Glutamatergic neuron (in vitro differentiated cells): ENCODE measurements around the gene NXNL1. TPM values are rescaled to one million over a fixed set of nuclear protein-coding genes. Genes with fewer than 3 reads are reported as not detected.

Experiments
- DNase-seq: peaks from one replicate; pipeline ENCODE4 v3.0.0; 2022
- H3K27ac Mint-ChIP-seq: one replicate; pipeline ENCODE4 v1.8.0; 2020; ENCODE audit warnings: mild to moderate bottlenecking, mixed read lengths, inconsistent platforms; ENCODE audit not compliant: unreplicated experiment
- H3K27me3 Mint-ChIP-seq: one replicate; pipeline ENCODE4 v1.8.0; 2020; ENCODE audit warnings: mild to moderate bottlenecking, moderate library complexity, mixed read lengths, inconsistent platforms; ENCODE audit not compliant: unreplicated experiment
- H3K36me3 Mint-ChIP-seq: one replicate; pipeline ENCODE4 v1.8.0; 2020; ENCODE audit warnings: mild to moderate bottlenecking, mixed read lengths, inconsistent platforms; ENCODE audit not compliant: unreplicated experiment
- H3K4me1 Mint-ChIP-seq: one replicate; pipeline ENCODE4 v1.8.0; 2020; ENCODE audit warnings: mild to moderate bottlenecking, low read depth, mixed read lengths, inconsistent platforms; ENCODE audit not compliant: unreplicated experiment
- H3K4me3 Mint-ChIP-seq: one replicate; pipeline ENCODE4 v1.8.0; 2020; ENCODE audit warnings: mild to moderate bottlenecking, mixed read lengths, inconsistent platforms; ENCODE audit not compliant: unreplicated experiment
- H3K9me3 Mint-ChIP-seq: one replicate; pipeline ENCODE4 v1.8.0; 2020; ENCODE audit warnings: mild to moderate bottlenecking, moderate library complexity, mixed read lengths, inconsistent platforms; ENCODE audit not compliant: unreplicated experiment
- CTCF ChIP-seq: fragments of 200-600 bp; sonication (generic); IDR thresholded peaks from one replicate; pipeline ENCODE4 v1.5.0; 2021; ENCODE audit not compliant: partially characterized antibody, unreplicated experiment
- total RNA-seq: library from RNA; stranded (reverse); fragmentation: NEBNext Ultra II Directional; extraction: Animal tissue kit (Norgen Biotek cat#: 25700); gene quantifications from one replicate; pipeline ENCODE4 v1.2.1, GENCODE V29; 2021; ENCODE audit not compliant: unreplicated experiment

The NXNL1 gene
- total RNA-seq, 1 donor from 2014 or later: not detected

DNA sequence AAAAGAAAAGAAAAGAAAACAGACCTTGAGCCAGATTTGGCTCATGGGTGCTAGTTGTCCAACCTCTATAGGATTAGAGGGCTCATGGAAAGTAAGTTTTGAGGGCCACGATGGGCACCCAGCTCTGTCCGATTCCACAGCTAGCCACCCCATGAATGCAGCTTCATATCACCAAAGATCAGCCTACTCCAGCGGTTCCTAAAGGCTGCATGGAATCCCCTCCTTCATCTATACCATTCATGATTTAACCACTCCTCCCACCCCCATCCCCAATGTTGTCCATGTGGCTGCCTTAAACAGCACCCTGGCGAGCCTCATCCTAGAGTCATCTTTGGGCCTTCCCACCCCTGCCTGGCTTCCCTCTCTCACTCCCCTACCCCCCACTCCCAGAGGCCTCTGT lies 38.8 kb downstream of the NXNL1 start:
- peaks cover under 1% of the 10 kb centered on the region for H3K4me1 Mint-ChIP-seq
- H3K4me3 Mint-ChIP-seq: no peak overlapping the region
- TF ChIP-seq CTCF: no peak
- peaks cover 9% of the 10 kb centered on the region for H3K9me3 Mint-ChIP-seq
- H3K27ac Mint-ChIP-seq: no peak overlapping the region
- H3K27me3 Mint-ChIP-seq: peaks cover 6% of the 10 kb centered on the region
- DNase-seq: no peak
- no peaks in the 10 kb centered on the region for H3K36me3 Mint-ChIP-seq

DNA sequence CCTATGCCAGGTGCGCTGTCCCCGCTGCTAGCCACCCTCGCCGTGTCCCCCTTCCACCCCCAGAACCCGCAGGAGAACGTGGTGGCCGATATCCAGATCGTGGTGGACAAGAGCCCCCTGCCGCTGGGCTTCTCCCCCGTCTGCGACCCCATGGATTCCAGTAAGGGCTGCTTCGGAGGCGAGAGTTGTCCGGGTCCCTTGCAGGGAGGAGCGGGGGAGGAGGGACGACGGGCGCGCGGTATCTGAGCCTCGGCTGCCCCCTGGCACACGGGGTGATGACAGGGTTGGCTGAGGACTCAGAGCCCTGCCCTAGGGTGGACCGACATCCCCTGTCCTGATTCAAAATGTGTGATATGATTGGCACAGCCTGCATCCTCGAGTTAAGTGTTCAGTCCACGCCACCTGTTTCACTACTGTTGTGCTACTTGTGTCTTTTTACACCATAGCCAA lies 40.2 kb downstream of the NXNL1 start:
- Mint-ChIP-seq H3K4me3 (peak overlapping the region; percentile 92), H3K9me3 (peaks cover 9% of the 10 kb centered on the region), H3K27me3 (peaks cover 10% of the 10 kb centered on the region), H3K27ac (peak overlapping the region; percentile 52), H3K4me1 (peaks cover 5% of the 10 kb centered on the region), H3K36me3 (no peaks in the 10 kb centered on the region)
- peak; percentile 37 for DNase-seq
- TF ChIP-seq CTCF: no peak

DNA sequence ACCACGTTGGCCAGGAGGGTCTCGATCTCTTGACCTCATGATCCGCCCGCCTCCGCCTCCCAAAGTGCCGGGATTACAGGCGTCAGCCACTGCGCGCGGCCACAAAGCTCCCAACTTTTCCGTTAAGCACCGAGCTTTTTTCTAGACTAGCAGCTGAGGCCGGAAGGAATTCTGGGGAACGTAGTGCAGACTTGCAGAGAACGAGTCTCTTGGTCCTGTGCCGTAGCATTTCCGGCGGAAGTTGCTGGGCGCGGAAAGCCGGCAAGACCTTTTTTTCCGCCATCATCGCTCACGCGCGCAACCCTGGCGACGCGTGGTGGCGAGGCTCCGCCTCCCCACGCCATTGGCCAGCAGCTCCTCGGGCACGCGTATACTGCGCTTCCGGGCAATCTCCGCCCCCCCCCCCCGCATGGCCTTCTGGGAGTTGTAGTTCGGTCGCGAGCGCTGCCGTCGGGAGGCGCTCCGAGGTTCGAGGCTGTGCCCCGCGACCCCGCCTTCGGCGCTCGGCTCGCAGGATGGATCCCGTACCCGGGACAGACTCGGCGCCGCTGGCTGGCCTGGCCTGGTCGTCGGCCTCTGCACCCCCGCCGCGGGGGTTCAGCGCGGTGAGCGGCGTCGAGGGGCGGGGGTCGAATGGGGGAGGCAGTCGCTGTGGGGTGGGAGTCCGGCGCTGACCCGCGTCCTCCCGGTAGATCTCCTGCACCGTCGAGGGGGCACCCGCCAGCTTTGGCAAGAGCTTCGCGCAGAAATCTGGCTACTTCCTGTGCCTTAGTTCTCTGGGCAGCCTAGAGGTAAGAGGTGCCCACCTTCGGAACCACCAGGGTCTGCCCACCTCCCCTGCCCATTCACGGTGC lies 40.9 kb downstream of the NXNL1 start, which contains the start of gene MVB12A:
Gene MVB12A, plus strand, starts transcription at position 427 of the 854 bp plus-strand sequence. Its CDS starts 89 bp downstream, at position 516.
- peak within 1 kb of the TSS; percentile 89 for H3K27ac Mint-ChIP-seq
- peaks cover 11% of the 10 kb centered on the region for H3K4me1 Mint-ChIP-seq
- H3K9me3 Mint-ChIP-seq: peaks cover 9% of the 10 kb centered on the region
- peaks cover 10% of the 10 kb centered on the region for H3K27me3 Mint-ChIP-seq
- H3K36me3 Mint-ChIP-seq: no peaks in the 10 kb centered on the region
- DNase-seq: peak; percentile 96
- TF ChIP-seq CTCF: no peak
- peak within 1 kb of the TSS; percentile 92 for H3K4me3 Mint-ChIP-seq

DNA sequence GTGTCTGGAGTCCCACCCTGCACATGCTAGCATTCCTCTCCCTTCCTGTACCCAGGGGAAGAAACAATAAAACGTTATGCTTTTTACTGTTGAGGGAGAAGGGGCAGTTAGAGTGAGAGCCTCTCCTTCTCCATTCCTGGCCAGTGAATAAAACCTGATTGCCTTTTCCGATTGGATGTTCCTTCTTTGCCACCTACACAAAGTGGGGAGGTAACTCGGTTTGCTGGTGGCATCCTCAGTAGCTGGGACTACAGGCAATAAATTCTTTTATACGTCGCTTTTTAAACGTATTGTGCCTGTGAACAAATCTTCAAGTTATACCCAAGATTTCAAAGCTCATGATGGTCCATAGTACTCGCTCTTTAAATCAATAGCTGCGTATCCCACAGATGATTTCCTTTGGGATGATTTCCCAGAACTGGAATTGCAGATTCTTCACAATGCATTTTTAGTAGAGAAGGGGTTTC lies 41.5 kb downstream of the NXNL1 start:
- no peak for DNase-seq
- Mint-ChIP-seq H3K4me3 (peak overlapping the region; percentile 90), H3K9me3 (peaks cover 9% of the 10 kb centered on the region), H3K4me1 (peaks cover 11% of the 10 kb centered on the region), H3K27me3 (peaks cover 10% of the 10 kb centered on the region), H3K27ac (peak overlapping the region; percentile 89), H3K36me3 (no peaks in the 10 kb centered on the region)
- TF ChIP-seq CTCF: no peak

DNA sequence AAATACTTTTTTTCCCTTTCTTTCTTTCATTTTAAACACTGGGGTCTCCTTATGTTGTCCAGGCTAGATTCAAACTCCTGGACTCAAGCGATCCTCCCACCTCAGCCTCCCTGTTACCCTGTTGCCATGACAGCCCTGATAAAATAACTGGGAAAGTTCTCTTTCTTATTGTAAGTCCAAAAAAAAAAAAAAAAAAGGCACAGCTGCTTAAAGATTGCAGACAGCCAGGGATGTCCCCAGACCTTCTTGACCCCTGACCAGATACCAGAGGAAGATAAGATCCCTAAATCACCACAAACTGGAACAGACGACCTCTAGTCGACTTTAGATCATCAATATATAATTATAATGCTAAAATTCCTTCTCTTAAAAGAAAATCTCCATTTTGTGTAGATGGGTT lies 42.0 kb downstream of the NXNL1 start:
- Mint-ChIP-seq H3K9me3 (peaks cover 9% of the 10 kb centered on the region), H3K4me1 (peaks cover 11% of the 10 kb centered on the region), H3K36me3 (no peaks in the 10 kb centered on the region), H3K27me3 (peaks cover 10% of the 10 kb centered on the region), H3K27ac (peak overlapping the region; percentile 89), H3K4me3 (peak overlapping the region; percentile 90)
- TF ChIP-seq CTCF: no peak
- no peak for DNase-seq
